Neural crest cell (in vitro differentiated cells): ENCODE results near the gene NMNAT3. TPM values are rescaled to one million over a fixed set of nuclear protein-coding genes. Genes with fewer than 3 reads are reported as not detected.

Experiments used
- DNase-seq: peaks from one replicate; pipeline ENCODE4 v3.0.0; 2021; ENCODE audit warnings: low read depth, mixed read lengths, low spot score
- H3K27ac Mint-ChIP-seq: one replicate; pipeline ENCODE4 v1.8.0; 2021; ENCODE audit warnings: mild to moderate bottlenecking, mixed read lengths; ENCODE audit not compliant: unreplicated experiment
- H3K27me3 Mint-ChIP-seq: 2 replicates; pipeline ENCODE4 v1.8.0; 2021; ENCODE audit warnings: low read depth, mild to moderate bottlenecking, mixed read lengths
- H3K36me3 Mint-ChIP-seq: 2 replicates; pipeline ENCODE4 v1.8.0; 2021; ENCODE audit warnings: low read depth, mild to moderate bottlenecking, mixed read lengths
- H3K4me1 Mint-ChIP-seq: 2 replicates; pipeline ENCODE4 v1.8.0; 2021; ENCODE audit warnings: mixed read lengths
- H3K4me3 Mint-ChIP-seq: one replicate; pipeline ENCODE4 v1.8.0; 2021; ENCODE audit warnings: mild to moderate bottlenecking, mixed read lengths
- H3K9me3 Mint-ChIP-seq: 2 replicates; pipeline ENCODE4 v1.8.0; 2021; ENCODE audit warnings: mixed read lengths
- CTCF ChIP-seq: fragments of 200-600 bp; sonication (generic); conservative IDR thresholded peaks from 2 replicates; pipeline ENCODE4 v1.5.0; 2021; ENCODE audit warnings: antibody characterized with exemption, mild to moderate bottlenecking
- total RNA-seq: library from RNA; stranded (reverse); gene quantifications from 2 replicates; pipeline ENCODE4 v1.2.1, GENCODE V29; 2021

Gene NMNAT3
- total RNA-seq, 1 donor from 2014 or later, result 2.5 TPM

- TF ChIP-seq CTCF, result no peak
- DNase-seq, result no peak
- Mint-ChIP-seq H3K9me3 (no peaks in the 10 kb centered on the region), H3K4me1 (no peaks in the 10 kb centered on the region), H3K27me3 (peaks cover 7% of the 10 kb centered on the region), H3K36me3 (peaks cover 2% of the 10 kb centered on the region), H3K4me3 (no peak overlapping the region), H3K27ac (no peak overlapping the region)
These were observed 163.0 kb downstream of the NMNAT3 start for GRCh38 chr3:139514741-139515140.

Other genes starting within 250 kb of the NMNAT3 start
- not detected in 2 replicates for gene RBP2, start 201.5 kb downstream of the NMNAT3 start, total RNA-seq
- gene RBP1, start 138.2 kb downstream of the NMNAT3 start, total RNA-seq, result 97.8 and 105 TPM in 2 replicates